Stimulated activated CD8-positive, alpha-beta memory T cell treated with anti-CD3 and anti-CD28 coated beads, Interleukin-4, amount 100 ng/mL, for 48 hours (primary cell): ENCODE measurements around the gene MKNK2.
"Not testable (repeated sequence)": the region's sequence is repeated elsewhere in the genome, so short reads cannot be mapped to it uniquely, and the experiment has no call there.

Source experiments
- DNase-seq: peaks from one replicate; pipeline ENCODE4 v3.0.0-alpha.2; 2020

MKNK2 gene

GRCh38 chr19:1990230-1991017 is 60.6 kb downstream of the MKNK2 start:
- no peak for DNase-seq

GRCh38 chr19:1989513-1990229 is 61.4 kb downstream of the MKNK2 start:
- no peak for DNase-seq

GRCh38 chr19:1988464-1988863 is 62.6 kb downstream of the MKNK2 start:
- DNase-seq = not testable (repeated sequence)
